AG10803 (cell line): ENCODE measurements around the gene CLCA1.
A peak's percentile ranks its signal among the peaks of the same experiment; 100 is the strongest.

ENCODE experiments used
- DNase-seq: peaks from one replicate; pipeline ENCODE4 v3.0.0; 2010; ENCODE audit warnings: low read depth
- H3K4me3 ChIP-seq: 2 replicates; pipeline ENCODE4 v1.5.1; 2011; ENCODE audit warnings: mild to moderate bottlenecking, low read length, control low read depth
- CTCF ChIP-seq: conservative IDR thresholded peaks from 2 replicates; pipeline ENCODE4 v1.5.1; 2011; ENCODE audit warnings: mild to moderate bottlenecking, low read length, control low read depth, inconsistent platforms

CLCA1 gene

GRCh38 chr1:86487811-86488141 lies 19.0 kb downstream of the CLCA1 start:
- DNase-seq = no peak
- H3K4me3 ChIP-seq = no peak overlapping the region
- no peak for TF ChIP-seq CTCF

GRCh38 chr1:86489242-86489878 lies 20.6 kb downstream of the CLCA1 start:
- DNase-seq = no peak
- no peak for TF ChIP-seq CTCF

GRCh38 chr1:86491171-86491950 lies 22.6 kb downstream of the CLCA1 start:
- H3K4me3 ChIP-seq = no peak overlapping the region
- no peak for DNase-seq
- no peak for TF ChIP-seq CTCF

More at GRCh38 chr1:86489242-86489878, 20.6 kb downstream of the CLCA1 start:
- no peak overlapping the region for H3K4me3 ChIP-seq

GRCh38 chr1:86498281-86498680 lies 29.6 kb downstream of the CLCA1 start:
- TF ChIP-seq CTCF = no peak
- H3K4me3 ChIP-seq = no peak overlapping the region
- DNase-seq = no peak

GRCh38 chr1:86499987-86500593 lies 31.4 kb downstream of the CLCA1 start:
- DNase-seq = peak; percentile 21
- TF ChIP-seq CTCF = peak; percentile 82
- H3K4me3 ChIP-seq = no peak overlapping the region

- no peak for DNase-seq
- no peak overlapping the region for H3K4me3 ChIP-seq
- no peak for TF ChIP-seq CTCF
These were observed 32.0 kb downstream of the CLCA1 start for GRCh38 chr1:86500714-86501113.
